GM10266 (cell line): ENCODE measurements around the gene CAPN5.

Experiments
- DNase-seq: peaks from one replicate; pipeline ENCODE4 v3.0.0; 2012; ENCODE audit errors: extremely low spot score
- CTCF ChIP-seq: IDR thresholded peaks from 2 replicates; pipeline ENCODE4 v1.5.1; 2012; ENCODE audit warnings: mild to moderate bottlenecking, low read depth; ENCODE audit not compliant: control insufficient read depth, insufficient read depth; ENCODE audit errors: missing control alignments

The CAPN5 gene

GRCh38 chr11:77109236-77110019 is 42.7 kb downstream of the CAPN5 start:
- TF ChIP-seq CTCF: no peak
- DNase-seq: no peak

- no peak for TF ChIP-seq CTCF
Observed at GRCh38 chr11:77110836-77111235, 44.1 kb downstream of the CAPN5 start.

GRCh38 chr11:77111277-77111676 is 44.5 kb downstream of the CAPN5 start:
- no peak for TF ChIP-seq CTCF
- no peak for DNase-seq

More at GRCh38 chr11:77110836-77111235, 44.1 kb downstream of the CAPN5 start:
- DNase-seq: no peak

GRCh38 chr11:77111946-77112345 is 45.2 kb downstream of the CAPN5 start:
- no peak for TF ChIP-seq CTCF
- DNase-seq: no peak

- no peak for TF ChIP-seq CTCF
- DNase-seq: no peak
Observed at GRCh38 chr11:77112641-77113381, 46.0 kb downstream of the CAPN5 start.

GRCh38 chr11:77113382-77114088 is 46.8 kb downstream of the CAPN5 start:
- peak; percentile 62 for DNase-seq
- peak; percentile 33 for TF ChIP-seq CTCF
